Activated CD4-positive, CD25-positive, alpha-beta regulatory T cell treated with anti-CD3 and anti-CD28 coated beads, Interleukin-2, amount 50 U/mL, for 72 hours (primary cell): ENCODE data around the gene CCDC77.
"Not testable (repeated sequence)": the region's sequence is repeated elsewhere in the genome, so short reads cannot be mapped to it uniquely, and the experiment has no call there.

Experiments used
- DNase-seq: peaks from one replicate; pipeline ENCODE4 v3.0.0; 2021

The CCDC77 gene

GRCh38 chr12:401235-402028 is at the start of gene CCDC77:
CCDC77 (plus strand) TSS chr12:401644; CDS start chr12:409384, 7,740 bp downstream.
- DNase-seq, result peak; percentile 94

- DNase-seq, result no peak
Observed at GRCh38 chr12:356276-356988, 45.0 kb upstream of the CCDC77 start.

- no peak for DNase-seq
Observed at GRCh38 chr12:359091-359490, 42.4 kb upstream of the CCDC77 start.

DNA sequence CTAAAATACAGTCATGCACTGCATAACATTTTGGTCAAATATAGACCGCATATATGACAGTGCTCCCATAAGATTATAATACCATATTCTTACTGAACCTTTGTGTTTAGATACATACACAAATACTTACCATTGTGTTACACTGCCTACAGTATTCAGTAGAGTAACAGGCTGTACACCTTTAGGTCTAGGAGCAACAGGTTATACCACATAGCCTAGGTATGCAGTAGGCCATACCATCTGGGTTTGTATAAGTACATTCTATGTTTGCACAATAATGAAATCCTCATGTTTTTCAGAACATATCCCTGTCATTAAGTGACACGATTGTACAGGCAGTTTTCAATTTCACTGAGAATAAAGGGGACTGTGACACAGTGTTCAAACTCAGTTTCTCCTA is 34.6 kb upstream of the CCDC77 start:
- no peak for DNase-seq

DNA sequence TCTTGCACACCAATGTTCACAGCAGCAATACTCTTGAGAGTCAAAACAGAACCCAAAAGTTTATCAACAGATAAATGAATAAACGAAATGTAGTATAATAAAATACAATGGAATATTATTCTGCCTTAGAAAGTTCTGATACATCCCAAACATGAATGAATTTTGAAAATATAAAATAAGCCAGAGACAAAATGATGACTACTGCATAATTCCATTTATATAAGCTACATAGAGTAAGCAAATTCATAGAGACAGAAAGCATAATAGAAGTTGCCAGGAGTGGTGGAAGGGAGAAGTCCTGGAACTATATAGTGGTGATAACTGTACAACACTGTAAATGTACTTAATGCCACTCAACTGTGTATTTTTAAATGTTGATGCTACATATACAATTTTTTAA is 33.5 kb upstream of the CCDC77 start:
- DNase-seq, result no peak

DNA sequence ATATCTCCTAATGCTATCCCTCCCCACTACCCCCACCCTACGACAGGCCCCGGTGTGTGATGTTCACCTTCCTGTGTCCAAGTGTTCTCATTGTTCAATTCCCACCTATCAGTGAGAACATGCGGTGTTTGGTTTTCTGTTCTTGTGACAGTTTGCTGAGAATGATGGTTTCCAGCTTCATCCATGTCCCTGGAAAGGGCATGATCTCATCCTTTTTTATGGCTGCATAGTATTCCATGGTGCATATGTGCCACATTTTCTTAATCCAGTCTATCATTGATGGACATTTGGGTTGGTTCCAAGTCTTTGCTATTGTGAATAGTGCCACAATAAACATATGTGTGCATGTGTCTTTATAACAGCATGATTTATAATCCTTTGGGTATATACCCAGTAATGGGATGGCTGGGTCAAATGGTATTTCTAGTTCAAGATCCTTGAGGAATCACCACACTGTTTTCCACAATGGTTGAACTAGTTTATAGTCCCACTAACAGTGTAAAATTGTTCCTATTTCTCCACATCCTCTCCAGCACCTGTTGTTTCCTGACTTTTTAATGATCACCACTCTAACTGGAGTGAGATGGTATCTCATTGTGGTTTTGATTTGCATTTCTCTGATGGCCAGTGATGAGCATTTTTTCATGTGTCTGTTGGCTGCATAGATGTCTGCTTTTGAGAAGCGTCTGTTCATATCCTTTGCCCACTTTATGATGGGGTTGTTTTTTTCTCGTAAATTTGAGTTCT is 30.5 kb upstream of the CCDC77 start:
- not testable (repeated sequence) for DNase-seq

DNA sequence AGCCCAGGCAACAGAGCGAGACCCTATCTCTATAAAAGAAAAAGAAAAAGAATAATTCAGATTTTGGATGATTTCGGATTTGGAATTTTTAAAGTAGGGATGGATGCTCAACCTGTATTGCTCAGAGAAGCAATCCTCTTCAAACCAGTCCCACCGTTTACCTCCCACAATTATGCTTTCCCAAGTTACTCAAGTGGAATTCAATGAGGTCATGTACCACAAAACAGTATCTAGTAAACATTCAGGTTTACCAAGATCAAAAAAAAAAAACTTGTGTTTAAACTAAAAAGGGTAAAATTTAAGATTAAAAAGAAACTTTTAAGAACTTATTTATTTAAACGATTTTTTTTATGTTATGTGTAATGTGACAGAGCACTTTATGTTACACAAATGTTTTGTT is 14.8 kb upstream of the CCDC77 start:
- no peak for DNase-seq

DNA sequence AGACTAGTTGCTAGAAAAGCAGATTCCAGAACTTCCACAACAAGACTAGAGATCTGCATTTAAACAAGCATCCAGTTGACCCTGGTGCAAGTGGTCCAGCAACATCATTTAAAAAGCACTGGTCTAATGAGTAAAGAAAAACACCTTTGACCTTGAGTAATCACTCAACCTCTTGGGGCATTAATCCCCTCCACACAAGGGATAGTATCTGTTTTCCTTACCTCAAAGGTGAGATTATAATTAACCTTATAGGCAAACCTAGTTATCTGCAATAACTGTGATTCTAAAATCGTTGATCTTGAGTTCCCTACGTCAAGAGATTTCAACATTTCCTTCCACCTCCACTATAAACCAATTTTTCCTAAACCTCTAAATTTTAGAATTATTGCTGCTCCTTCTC is 13.4 kb upstream of the CCDC77 start:
- DNase-seq, result no peak

DNA sequence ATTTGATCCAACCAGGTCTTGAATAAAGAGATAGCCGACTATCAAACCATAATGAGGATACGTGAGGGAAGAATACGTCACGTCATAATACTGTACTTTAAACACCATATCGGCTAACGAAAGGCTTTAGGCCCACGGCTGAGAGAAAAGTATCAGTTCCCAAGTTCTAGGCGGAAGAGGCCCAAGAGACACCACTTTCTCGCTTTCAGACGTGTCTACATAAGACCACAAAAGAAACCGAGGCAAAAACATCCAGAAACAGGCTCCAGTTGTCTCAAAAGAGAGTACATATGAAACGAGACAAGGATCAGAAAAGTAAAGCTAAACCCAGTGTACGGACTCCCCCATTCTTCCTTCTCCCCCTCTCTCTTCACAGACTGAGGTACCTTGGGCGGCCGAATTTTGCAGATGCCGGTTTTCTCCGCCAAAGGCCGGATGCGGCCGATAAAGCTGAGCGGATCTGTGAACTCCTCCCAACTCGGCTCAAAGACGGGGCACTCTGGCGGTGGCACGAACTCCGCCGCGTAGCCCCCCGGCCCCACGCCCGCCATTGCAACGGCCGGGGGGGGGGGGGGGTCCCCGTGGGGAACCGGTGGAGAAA is 12.8 kb upstream of the CCDC77 start:
- DNase-seq, result peak; percentile 59

DNA sequence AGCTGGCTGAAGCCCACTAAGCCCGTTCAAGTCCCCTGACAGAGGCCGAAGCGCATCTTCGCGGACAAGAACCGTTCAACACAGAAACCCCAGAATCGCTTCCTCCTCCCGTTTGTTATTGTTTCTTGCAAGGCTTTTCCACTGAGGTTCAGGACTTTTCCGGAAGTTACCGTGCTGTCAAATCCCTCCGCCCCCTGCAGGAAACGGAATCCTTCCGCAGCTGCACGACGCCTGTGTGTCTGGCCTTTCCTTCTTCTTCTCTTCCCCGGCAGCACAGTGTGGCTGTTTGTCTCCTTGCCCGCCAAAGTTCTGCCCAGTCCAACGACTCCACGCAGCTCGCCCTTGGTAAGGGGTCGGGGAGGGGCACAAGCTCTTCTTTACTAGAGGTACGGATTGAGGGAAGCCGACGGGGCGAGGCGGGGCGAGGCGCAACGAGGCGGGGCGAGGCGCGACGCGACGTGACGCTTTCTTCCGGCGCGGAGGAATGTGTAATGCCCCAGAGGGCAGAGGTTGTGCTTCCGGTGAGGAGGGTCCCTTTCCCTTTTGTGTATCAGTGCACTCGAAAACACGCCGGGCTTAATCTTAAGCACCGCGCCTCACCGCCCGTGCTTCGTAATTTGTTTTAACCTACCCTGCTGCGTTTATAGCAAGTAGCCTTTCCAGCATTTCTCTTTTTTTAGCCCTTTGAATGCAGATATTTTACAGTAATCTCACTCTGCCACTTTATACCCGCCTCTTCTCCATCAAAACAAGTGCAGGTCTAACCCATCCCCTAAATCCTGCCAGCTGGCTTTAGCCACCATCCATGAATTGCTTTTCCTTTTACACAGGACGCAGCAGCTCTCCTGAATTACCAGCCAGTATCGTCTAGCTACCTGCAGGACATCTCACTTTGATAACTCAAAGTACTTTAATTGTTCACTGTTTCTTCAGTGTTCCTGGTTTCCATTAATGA is 12.0 kb upstream of the CCDC77 start, which contains the start of gene KDM5A:
Gene KDM5A (minus strand): TSS at position 179 of the 955 bp plus-strand sequence. CDS start 229 bp downstream, outside the sequence.
- DNase-seq, result peak; percentile 88

DNA sequence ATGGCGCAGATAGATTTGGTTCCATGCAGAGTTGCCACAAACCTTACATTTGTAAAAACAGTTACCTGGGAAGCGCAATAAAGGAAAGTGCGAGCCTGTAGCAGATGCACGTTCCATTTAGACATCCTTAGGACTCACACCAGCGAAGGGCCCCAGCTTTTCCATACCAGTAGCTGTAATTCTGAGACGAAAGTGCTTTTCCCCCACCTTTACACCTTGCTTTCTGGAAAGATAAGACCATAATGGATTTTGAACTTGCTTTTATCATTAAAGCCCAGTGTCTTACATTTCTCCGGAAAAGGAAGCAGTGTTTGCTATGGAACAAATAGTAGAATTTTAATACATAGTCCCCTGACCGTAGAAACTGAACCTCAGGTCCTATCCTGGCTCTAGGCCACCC is 616 bp upstream of the CCDC77 start:
- no peak for DNase-seq

DNA sequence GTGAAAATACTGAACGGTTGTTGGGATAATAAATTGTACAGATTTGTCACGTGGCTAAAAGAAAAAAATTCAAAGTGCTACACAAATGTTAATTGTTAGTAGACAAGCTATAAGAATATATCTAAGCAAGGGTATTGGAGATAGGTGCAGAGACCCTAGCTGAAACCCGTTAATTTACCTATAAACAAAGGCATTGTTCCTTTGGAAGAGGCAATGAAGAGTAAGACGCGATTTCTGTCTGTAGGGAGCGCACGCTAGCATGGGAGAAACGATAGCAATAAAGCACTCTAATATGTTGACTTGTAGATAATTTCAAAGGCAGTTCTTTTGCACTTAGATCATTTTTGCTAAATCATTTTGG is 565 bp downstream of the CCDC77 start:
- no peak for DNase-seq

- no peak for DNase-seq
Observed at GRCh38 chr12:414859-415258, 13.4 kb downstream of the CCDC77 start.

DNA sequence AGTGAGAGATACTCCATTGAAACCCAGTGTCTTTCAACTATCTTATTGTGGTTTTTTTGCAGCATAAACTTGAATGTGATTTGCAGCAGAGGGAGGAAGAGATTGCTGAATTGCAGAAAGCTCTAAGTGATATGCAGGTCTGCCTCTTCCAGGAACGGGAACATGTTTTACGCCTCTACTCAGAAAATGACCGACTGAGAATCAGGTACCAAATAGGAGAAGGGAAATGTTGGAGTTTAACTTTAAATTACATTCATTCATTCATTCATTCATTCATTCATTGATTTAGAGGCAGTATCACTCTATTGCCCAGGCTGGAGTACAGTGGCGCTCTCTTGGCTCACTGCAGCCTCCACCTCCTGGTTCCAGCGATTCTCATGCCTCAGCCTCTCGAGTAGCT is 17.0 kb downstream of the CCDC77 start:
- DNase-seq, result no peak

DNA sequence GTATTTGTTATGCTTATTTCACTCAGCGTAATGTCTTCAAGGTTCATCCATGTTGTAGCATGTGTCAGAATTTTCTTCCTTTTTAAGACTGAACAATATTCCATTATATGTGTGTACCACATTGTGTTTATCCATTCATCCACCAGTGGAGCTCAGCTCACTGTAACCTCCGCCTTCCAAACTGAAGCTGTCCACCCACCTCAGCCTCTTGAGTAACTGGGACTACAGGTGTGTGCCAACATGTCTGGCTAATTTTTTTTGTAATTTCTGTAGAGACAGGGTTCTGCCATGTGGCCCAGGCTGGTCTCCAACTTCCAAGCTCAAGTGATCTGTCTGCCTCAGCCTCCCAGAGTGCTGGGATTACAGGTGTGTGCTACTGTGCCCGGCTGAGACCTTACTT is 21.1 kb downstream of the CCDC77 start:
- no peak for DNase-seq

DNA sequence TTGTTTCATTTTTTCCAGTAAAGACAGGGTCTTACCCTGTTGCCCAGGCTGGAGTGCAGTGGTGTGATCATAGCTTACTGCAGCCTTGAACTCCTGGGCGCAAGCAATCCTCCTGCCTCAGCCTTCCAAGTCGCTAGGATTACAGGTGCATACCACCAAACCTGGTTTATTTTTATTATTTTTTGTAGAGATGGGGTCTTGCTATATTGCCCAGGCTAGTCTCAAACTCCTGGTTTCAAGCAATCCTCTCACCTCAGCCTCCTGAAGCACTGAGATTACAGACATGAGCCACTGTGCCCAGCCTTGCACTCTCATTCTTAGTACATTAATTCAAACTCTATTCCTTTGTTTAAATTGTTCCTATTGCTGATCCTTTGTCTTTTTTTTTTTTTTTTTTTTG is 34.3 kb downstream of the CCDC77 start:
- not testable (repeated sequence) for DNase-seq

DNA sequence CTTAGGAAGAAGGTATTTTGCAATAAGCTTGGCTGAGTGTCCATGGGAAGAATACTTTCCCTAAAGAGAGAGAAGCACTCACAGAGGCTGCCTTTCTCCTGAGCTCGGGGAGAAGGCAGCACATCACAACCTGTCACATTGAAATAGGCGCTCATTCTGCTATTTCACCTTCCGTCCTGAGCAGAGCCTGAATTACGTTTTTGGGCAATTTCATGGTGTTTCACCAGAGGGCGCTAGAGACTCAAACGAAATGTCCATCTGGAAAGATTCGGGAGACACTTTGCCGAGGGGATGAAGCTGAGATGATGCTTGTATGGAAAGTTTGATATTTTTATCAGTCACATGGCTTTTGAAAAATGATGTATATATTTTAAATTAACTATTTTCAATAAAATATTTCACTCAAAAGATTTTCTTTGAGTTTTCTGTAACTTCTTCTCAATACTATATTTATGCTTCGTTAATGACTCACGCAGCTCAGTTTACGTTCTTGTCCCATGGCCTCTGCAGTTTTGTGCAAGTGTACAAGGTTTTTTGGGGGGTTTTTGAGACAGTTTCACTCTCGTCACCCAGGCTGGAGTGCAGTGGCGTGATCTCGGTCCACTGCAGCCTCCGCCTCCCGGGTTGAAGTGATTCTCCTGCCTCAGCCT is 40.9 kb downstream of the CCDC77 start:
- peak; percentile 45 for DNase-seq

DNA sequence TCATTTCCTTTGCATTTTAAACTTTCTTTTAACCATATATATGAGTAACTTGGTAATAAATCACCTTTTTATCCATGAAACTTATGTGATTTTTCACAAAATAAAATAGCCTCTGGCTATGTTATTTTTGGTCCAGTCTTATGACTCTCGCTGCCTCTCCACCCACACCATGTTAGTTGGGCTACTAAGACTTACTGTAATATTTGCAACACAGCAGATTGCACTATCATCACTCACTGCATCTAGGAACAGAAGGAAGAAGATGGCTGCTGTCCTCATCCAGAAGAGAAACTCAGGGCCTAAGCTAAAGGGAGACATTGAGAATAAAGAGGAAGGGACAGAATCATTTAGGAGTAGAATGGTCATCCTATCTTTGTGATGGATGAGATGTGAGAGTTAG is 45.7 kb downstream of the CCDC77 start:
- DNase-seq, result no peak

DNA sequence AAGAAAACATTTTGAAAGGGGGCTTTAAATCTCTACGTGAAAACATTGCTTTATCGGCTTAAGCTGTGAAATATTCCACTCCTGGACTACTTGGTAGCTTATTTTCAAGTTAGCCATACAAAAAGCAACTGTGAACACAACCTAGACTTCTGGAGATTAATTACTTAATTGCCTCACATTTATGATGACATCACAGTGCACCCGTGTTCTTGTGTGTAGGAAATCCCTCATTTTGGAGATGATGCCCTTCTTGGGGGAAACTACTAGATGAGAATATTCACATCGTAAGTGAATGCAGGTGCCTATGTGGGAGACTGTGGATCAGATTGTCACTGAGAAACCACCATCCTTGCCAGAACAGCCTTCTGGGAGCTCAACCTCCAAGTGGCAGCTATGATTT is 47.8 kb downstream of the CCDC77 start:
- DNase-seq, result no peak

- DNase-seq, result no peak
Observed at GRCh38 chr12:450438-450837, 49.0 kb downstream of the CCDC77 start.

GRCh38 chr12:452667-453210 is 51.3 kb downstream of the CCDC77 start:
- peak; percentile 71 for DNase-seq
